ENCODE measurements around the gene MYL3.

DNA sequence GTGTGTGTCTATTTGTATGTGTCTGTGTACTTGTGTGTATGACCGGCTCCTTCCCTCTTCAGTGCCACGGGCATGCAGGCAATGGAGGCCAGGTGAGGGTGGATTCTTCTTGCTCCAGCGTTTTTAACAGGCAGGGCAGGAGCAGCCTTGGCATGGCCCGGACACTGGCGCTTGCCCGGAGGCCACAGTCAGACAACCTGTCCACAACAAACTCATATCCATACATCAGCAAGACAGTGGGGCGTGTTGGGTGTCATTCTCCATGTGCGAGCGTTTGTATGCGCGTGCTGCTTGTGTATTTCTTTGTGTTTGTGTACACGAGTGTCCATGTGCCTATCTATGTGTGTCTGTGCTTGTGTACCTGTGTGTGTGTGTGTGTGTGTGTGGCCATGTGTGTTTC, 44.0 kb upstream of the MYL3 start:
- TF ChIP-seq, protein P1, sequence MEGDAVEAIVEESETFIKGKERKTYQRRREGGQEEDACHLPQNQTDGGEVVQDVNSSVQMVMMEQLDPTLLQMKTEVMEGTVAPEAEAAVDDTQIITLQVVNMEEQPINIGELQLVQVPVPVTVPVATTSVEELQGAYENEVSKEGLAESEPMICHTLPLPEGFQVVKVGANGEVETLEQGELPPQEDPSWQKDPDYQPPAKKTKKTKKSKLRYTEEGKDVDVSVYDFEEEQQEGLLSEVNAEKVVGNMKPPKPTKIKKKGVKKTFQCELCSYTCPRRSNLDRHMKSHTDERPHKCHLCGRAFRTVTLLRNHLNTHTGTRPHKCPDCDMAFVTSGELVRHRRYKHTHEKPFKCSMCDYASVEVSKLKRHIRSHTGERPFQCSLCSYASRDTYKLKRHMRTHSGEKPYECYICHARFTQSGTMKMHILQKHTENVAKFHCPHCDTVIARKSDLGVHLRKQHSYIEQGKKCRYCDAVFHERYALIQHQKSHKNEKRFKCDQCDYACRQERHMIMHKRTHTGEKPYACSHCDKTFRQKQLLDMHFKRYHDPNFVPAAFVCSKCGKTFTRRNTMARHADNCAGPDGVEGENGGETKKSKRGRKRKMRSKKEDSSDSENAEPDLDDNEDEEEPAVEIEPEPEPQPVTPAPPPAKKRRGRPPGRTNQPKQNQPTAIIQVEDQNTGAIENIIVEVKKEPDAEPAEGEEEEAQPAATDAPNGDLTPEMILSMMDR (IDR thresholded peaks at IDR 0.05): no peak
- TF ChIP-seq POLR2A (IDR thresholded peaks at IDR 0.05): no peak
